ENCODE measurements around the gene PAK5.
A peak's percentile ranks its signal among the peaks of the same experiment; 100 is the strongest.

The PAK5 gene

GRCh38 chr20:9531581-9531980, 307.3 kb downstream of the PAK5 start:
- Mint-ChIP-seq H3K9me3 (no peaks in the 10 kb centered on the region), H3K36me3 (no peaks in the 10 kb centered on the region), H3K27ac (no peak overlapping the region), H3K27me3 (no peaks in the 10 kb centered on the region), H3K4me3 (no peak overlapping the region), H3K4me1 (no peaks in the 10 kb centered on the region)
- no peak for ATAC-seq

- Mint-ChIP-seq H3K27me3 (peaks cover 13% of the 10 kb centered on the region), H3K36me3 (no peaks in the 10 kb centered on the region), H3K4me3 (no peak overlapping the region), H3K4me1 (no peaks in the 10 kb centered on the region), H3K9me3 (no peaks in the 10 kb centered on the region), H3K27ac (no peak overlapping the region)
- ATAC-seq, result no peak
Observed at GRCh38 chr20:9523636-9524035, 315.2 kb downstream of the PAK5 start.

DNA sequence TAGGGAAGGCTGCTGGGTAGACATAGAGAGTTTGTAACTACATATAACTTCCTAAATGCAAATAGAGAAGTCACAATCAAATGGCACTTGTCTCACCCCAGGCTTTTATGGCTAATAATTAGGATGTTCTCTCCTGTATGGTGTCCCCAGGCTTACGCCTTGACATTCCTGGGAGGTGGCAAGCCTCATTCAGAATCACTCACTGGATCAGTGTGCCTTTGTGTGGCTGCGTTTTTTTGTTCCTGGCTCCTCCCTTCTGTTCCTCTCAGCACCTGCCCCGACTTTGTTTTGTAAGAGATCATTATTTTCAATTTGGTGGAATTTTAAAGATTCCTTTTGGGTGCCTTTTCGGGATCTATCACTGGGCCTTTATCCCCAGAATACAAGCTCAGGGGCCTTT, 318.8 kb downstream of the PAK5 start:
- H3K27ac Mint-ChIP-seq, result no peak overlapping the region
- no peaks in the 10 kb centered on the region for H3K36me3 Mint-ChIP-seq
- ATAC-seq, result no peak
- peaks cover 31% of the 10 kb centered on the region for H3K27me3 Mint-ChIP-seq
- no peak overlapping the region for H3K4me3 Mint-ChIP-seq
- no peaks in the 10 kb centered on the region for H3K4me1 Mint-ChIP-seq
- no peaks in the 10 kb centered on the region for H3K9me3 Mint-ChIP-seq

GRCh38 chr20:9518576-9519175, 320.2 kb downstream of the PAK5 start:
- peaks cover 6% of the 10 kb centered on the region for H3K4me1 Mint-ChIP-seq
- no peaks in the 10 kb centered on the region for H3K36me3 Mint-ChIP-seq
- H3K27me3 Mint-ChIP-seq, result peaks cover 39% of the 10 kb centered on the region
- no peak overlapping the region for H3K4me3 Mint-ChIP-seq
- no peak overlapping the region for H3K27ac Mint-ChIP-seq
- H3K9me3 Mint-ChIP-seq, result no peaks in the 10 kb centered on the region
- ATAC-seq, result no peak

- no peak overlapping the region for H3K4me3 Mint-ChIP-seq
- peaks cover 6% of the 10 kb centered on the region for H3K4me1 Mint-ChIP-seq
- H3K36me3 Mint-ChIP-seq, result no peaks in the 10 kb centered on the region
- H3K27me3 Mint-ChIP-seq, result peaks cover 41% of the 10 kb centered on the region
- H3K9me3 Mint-ChIP-seq, result no peaks in the 10 kb centered on the region
- no peak overlapping the region for H3K27ac Mint-ChIP-seq
- no peak for ATAC-seq
Observed at GRCh38 chr20:9517297-9518162, 321.3 kb downstream of the PAK5 start.

GRCh38 chr20:9516234-9516871, 322.5 kb downstream of the PAK5 start:
- Mint-ChIP-seq H3K27me3 (peaks cover 45% of the 10 kb centered on the region), H3K4me3 (peak overlapping the region; percentile 15), H3K36me3 (no peaks in the 10 kb centered on the region), H3K9me3 (no peaks in the 10 kb centered on the region), H3K27ac (no peak overlapping the region), H3K4me1 (peaks cover 6% of the 10 kb centered on the region)
- no peak for ATAC-seq

GRCh38 chr20:9515741-9516233, 323.1 kb downstream of the PAK5 start:
- no peaks in the 10 kb centered on the region for H3K36me3 Mint-ChIP-seq
- H3K9me3 Mint-ChIP-seq, result no peaks in the 10 kb centered on the region
- peaks cover 6% of the 10 kb centered on the region for H3K4me1 Mint-ChIP-seq
- H3K4me3 Mint-ChIP-seq, result peak overlapping the region; percentile 15
- H3K27me3 Mint-ChIP-seq, result peaks cover 41% of the 10 kb centered on the region
- H3K27ac Mint-ChIP-seq, result no peak overlapping the region
- ATAC-seq, result no peak

- peaks cover 36% of the 10 kb centered on the region for H3K27me3 Mint-ChIP-seq
- ATAC-seq, result no peak
Observed at GRCh38 chr20:9515214-9515585, 323.7 kb downstream of the PAK5 start.

DNA sequence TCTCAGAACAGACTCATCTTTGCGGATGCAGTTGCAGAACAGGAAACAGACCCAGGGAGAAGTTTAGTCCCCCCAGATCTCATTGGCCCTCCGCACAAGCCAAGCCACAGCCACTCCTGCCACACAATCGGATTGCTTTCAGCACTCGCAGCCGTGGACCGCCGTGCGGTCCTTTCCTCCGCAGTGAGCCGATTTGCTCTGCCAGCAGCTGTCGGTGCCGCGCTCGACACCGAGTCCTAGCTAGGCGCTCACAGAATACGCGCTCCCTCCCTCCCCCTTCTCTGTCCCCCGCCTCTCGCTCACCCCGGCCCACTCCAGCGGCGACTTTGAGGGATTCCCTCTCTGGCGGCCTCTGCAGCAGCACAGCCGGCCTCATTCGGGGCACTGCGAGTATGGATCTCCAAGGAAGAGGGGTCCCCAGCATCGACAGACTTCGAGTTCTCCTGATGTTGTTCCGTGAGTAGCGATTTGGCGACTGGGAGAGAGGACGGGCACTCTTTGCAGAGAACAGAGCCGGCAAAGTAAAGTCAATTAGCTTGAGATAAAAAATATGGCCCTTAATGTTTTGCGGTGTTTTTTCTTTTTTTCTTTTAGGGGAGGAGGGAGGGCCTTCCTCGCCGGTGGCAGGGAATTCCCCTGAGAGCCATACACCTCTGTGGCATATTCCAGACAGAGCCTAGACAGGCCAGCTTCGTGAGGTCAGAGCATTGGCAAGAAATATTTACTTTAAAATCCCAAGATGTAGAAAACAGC, 324.2 kb downstream of the PAK5 start, which contains the start of gene LAMP5:
Gene LAMP5 (plus strand): TSS at position 130 of the 753 bp plus-strand sequence. CDS start 263 bp downstream, at position 393.
- no peak within 1 kb of the TSS for H3K4me3 Mint-ChIP-seq
- peaks cover 6% of the 10 kb centered on the region for H3K4me1 Mint-ChIP-seq
- no peaks in the 10 kb centered on the region for H3K36me3 Mint-ChIP-seq
- peaks cover 42% of the 10 kb centered on the region for H3K27me3 Mint-ChIP-seq
- no peak for ATAC-seq
- H3K27ac Mint-ChIP-seq, result no peak within 1 kb of the TSS
- no peaks in the 10 kb centered on the region for H3K9me3 Mint-ChIP-seq

More at GRCh38 chr20:9515214-9515585, 323.7 kb downstream of the PAK5 start:
- Mint-ChIP-seq H3K4me1 (peaks cover 6% of the 10 kb centered on the region), H3K36me3 (no peaks in the 10 kb centered on the region), H3K27ac (no peak overlapping the region), H3K9me3 (no peaks in the 10 kb centered on the region), H3K4me3 (no peak overlapping the region)

DNA sequence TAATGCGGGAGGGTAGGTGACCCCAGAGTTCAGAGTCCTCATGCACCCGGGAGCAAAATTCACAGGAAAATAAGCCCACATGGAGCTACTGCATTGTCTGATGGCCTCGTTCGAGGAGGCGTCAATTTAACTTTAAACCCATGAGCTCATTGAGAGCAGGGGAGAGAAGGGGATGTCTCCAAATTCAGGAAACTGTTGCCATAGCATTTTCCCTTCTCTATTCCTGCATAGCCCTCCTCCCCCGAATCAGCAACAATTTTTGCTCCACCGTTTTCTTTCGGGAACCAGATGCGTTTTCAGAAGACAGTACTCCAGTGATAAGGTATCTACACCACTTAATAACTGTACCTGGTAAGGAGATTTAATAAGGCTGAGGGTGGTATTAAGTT, 324.8 kb downstream of the PAK5 start:
- ATAC-seq, result no peak
- H3K4me3 Mint-ChIP-seq, result no peak overlapping the region
- peaks cover 47% of the 10 kb centered on the region for H3K27me3 Mint-ChIP-seq
- H3K27ac Mint-ChIP-seq, result no peak overlapping the region
- H3K4me1 Mint-ChIP-seq, result peaks cover 6% of the 10 kb centered on the region
- H3K36me3 Mint-ChIP-seq, result no peaks in the 10 kb centered on the region
- H3K9me3 Mint-ChIP-seq, result no peaks in the 10 kb centered on the region

DNA sequence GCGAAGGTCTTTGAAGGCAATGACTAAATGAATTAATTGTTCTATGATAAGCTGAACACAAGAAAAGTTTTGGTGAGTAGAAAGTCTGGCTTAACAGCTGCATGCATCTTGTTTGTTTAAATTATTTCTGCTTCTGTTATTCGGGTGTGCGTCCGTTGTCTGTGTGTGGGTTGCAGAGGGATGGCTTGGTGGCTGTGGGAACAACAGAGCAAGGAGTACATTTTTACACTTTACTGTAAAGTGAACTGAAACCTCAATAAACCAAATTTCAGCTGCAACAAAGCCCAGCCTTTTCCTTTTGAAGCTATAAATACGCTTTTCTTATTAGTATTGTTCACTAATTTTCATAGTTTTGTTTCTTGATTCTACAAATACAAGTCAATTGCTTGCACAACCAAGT, 328.0 kb downstream of the PAK5 start:
- Mint-ChIP-seq H3K4me1 (peaks cover 6% of the 10 kb centered on the region), H3K9me3 (no peaks in the 10 kb centered on the region), H3K27me3 (peaks cover 65% of the 10 kb centered on the region), H3K27ac (no peak overlapping the region), H3K4me3 (no peak overlapping the region), H3K36me3 (no peaks in the 10 kb centered on the region)
- ATAC-seq, result no peak

- H3K36me3 Mint-ChIP-seq, result no peaks in the 10 kb centered on the region
- no peaks in the 10 kb centered on the region for H3K9me3 Mint-ChIP-seq
Observed at GRCh38 chr20:9509246-9509645, 329.6 kb downstream of the PAK5 start.

DNA sequence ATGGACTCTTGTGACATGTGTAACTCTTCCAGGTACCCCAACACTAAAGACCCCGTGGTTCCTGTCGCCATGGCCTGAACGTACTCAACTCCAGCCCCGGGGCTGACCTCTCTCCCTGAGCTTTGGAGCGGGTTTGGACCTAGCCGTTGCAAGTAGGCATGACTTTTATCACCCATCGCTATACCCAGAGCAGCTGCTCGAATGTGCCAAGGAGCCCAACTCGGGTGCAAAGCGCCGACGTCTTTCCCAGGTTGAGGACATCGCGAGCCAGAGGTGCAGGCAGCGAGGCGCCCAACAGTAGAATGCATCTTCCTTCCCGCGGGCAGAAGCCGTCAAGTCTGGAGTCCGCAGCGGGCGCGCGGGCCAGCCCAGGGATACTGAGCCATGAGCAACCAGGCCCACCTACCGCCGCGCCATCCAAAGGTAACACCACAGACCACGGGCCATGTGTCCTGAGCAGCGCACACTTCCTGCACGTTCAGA, 330.1 kb downstream of the PAK5 start:
- Mint-ChIP-seq H3K4me1 (no peaks in the 10 kb centered on the region), H3K27ac (no peak overlapping the region), H3K4me3 (no peak overlapping the region), H3K27me3 (peaks cover 51% of the 10 kb centered on the region), H3K36me3 (no peaks in the 10 kb centered on the region), H3K9me3 (no peaks in the 10 kb centered on the region)
- no peak for ATAC-seq

More at GRCh38 chr20:9509246-9509645, 329.6 kb downstream of the PAK5 start:
- no peak overlapping the region for H3K4me3 Mint-ChIP-seq
- H3K27ac Mint-ChIP-seq, result no peak overlapping the region
- no peak for ATAC-seq
- peaks cover 51% of the 10 kb centered on the region for H3K27me3 Mint-ChIP-seq
- no peaks in the 10 kb centered on the region for H3K4me1 Mint-ChIP-seq

GRCh38 chr20:9508240-9508661, 330.6 kb downstream of the PAK5 start:
- Mint-ChIP-seq H3K9me3 (no peaks in the 10 kb centered on the region), H3K27me3 (peaks cover 51% of the 10 kb centered on the region), H3K36me3 (no peaks in the 10 kb centered on the region), H3K4me1 (no peaks in the 10 kb centered on the region), H3K4me3 (no peak overlapping the region), H3K27ac (no peak overlapping the region)
- no peak for ATAC-seq
